ENCODE results near the gene NOTUM. TPM values are rescaled to one million over a fixed set of nuclear protein-coding genes. Genes with fewer than 3 reads are reported as not detected.
A peak's percentile ranks its signal among the peaks of the same experiment; 100 is the strongest.

The NOTUM gene
- total and polyA plus RNA-seq, 2 of the 4 experiments (the other 2 are of a cell fraction) = 0.05 TPM; not detected in 1

DNA sequence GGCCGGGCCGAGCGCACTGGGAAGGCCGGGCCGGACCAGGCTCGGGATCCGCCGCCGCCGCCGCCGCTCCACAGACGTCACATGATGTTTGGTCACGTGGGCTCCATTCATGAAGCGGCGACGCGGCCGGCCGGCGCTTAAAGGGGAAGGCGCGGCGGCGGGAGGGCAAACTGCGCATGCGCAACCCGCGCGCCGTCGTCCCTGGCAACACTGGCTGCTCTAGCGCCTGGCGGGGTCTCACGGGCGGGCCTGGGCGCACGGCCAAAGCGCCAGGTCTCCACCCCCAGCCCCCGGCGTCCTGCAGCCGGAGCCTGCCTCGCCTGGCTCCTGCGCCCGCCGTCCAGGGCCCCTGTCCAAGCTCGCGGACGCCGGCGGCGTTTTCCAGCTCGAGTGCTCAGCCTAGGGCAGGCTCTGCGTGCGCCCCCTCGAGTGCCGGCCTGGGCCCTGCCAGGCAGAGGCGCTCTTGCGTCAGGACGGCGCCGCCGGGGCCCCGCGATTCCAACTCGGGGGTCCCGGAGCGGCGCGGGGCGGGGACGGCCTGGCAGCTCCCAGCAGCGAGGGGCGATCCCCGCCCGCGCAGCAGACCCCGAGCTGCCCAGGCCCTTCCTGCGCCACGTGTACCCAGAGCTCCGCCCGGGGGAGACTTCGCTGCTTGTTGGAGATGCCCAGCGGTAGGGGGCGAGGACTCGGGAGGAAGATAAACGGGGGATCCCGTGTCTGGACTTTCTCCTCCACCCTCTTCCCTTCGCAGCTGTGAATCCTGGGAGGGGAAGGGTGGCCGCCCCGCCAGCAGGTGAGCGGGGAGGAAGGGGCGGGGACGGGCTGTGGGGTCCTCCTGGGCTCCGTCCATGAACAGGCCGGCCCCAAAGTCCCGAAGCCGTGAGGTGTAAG is 33.1 kb downstream of the NOTUM start, which contains the start of gene MAFG (continued):
- TF ChIP-seq BHLHE40 (IDR thresholded peaks at IDR 0.05; ENCODE audit: low read depth, low read length) (peak; percentile 26; the same call in 1 of the 2 replicates), MXI1 (IDR thresholded peaks at IDR 0.05; ENCODE audit: borderline replicate concordance, low read depth, low read length) (peak; percentile 40; the same call in 1 of the 2 replicates), FOS (IDR thresholded peaks at IDR 0.05; ENCODE audit: low read depth, low read length) (0 out of 2 replicates have a peak, but pooled peaks have one; percentile 23), RAD21 (IDR thresholded peaks at IDR 0.05; ENCODE audit: low read length) (peak; percentile 28; the same call in 1 of the 2 replicates)

GRCh38 chr17:81927152-81927652 is 33.8 kb downstream of the NOTUM start:
- peak overlapping the region; percentile 99 for H2AK9ac ChIP-seq (replicated peaks; ENCODE audit: low read depth, low read length, poor library complexity)
- peaks cover 17 to 50% of the 10 kb centered on the region in 2 experiments; a peak in 3 of 4 replicates for H3K79me1 ChIP-seq (ENCODE audit: low read depth in 1 of 2, low read length in 2 of 2)
- H2AFZ ChIP-seq (replicated peaks; ENCODE audit: low read length, poor library complexity) = peak overlapping the region; percentile 92
- H3K18ac ChIP-seq (ENCODE audit: low read depth, low read length) = no peak overlapping the region; the same call in 1 of the 2 replicates
- H2BK20ac ChIP-seq (ENCODE audit: low read depth, low read length) = no peak overlapping the region
- 0 out of 2 replicates have a peak overlapping the region, but pooled peaks have one; percentile 1 for H2BK120ac ChIP-seq (ENCODE audit: low read depth, low read length)
- dilution Hi-C loops (cut with HindIII; ENCODE audit: low sequenced_read_pairs, unreplicated experiment) = no loop called here
- H3K27me3 ChIP-seq (ENCODE audit: control insufficient read depth, insufficient read depth, low read length) = no peaks in the 10 kb centered on the region
- H3K9me1 ChIP-seq (ENCODE audit: insufficient read depth, low read length) = peaks cover 15% of the 10 kb centered on the region
- H2BK5ac ChIP-seq (ENCODE audit: low read depth, low read length, poor library complexity, severe bottlenecking) = peak overlapping the region; percentile 71
- no peak overlapping the region; a peak in 1 of 4 replicates for H4K8ac ChIP-seq (ENCODE audit: low read depth in 2 of 2, low read length in 2 of 2)
- no peak overlapping the region for H4K5ac ChIP-seq (ENCODE audit: low read depth, low read length)
- peaks cover 45% of the 10 kb centered on the region for H4K20me1 ChIP-seq (ENCODE audit: insufficient read depth, low read length)
- intact Hi-C loops (cut with micrococcal nuclease) = no loop called here
- TF ChIP-seq POLR2A (IDR thresholded peaks at IDR 0.05; ENCODE audit: low read depth, low read length) (no peak), MXI1 (IDR thresholded peaks at IDR 0.05; ENCODE audit: borderline replicate concordance, low read depth, low read length) (no peak), RCOR1 (IDR thresholded peaks at IDR 0.05; ENCODE audit: insufficient replicate concordance, low read length) (no peak)
- peak overlapping the region; percentile 62 for H3K9ac ChIP-seq (ENCODE audit: low read depth, low read length)
- peak overlapping the region; percentile 43; the same call in 1 of the 2 replicates for H4K91ac ChIP-seq (ENCODE audit: insufficient read depth, low read depth, low read length)
- ChIA-PET POLR2A (ENCODE audit: unreplicated experiment) (no interaction called here), CTCF (no interaction called here)
- H3K4me1 ChIP-seq (ENCODE audit: control insufficient read depth, insufficient read depth, low read length) = peaks cover 30% of the 10 kb centered on the region
- H3K4ac ChIP-seq (ENCODE audit: low read depth, low read length) = peak overlapping the region; percentile 77
- H3K4me2 ChIP-seq (ENCODE audit: low read depth, low read length) = no peak overlapping the region
- 0% methylated on average over 14 of the region's 78 CpGs; no CpG with 5 or more reads in 1 of the 2 experiments for WGBS, 2 experiments (ENCODE audit: extremely low coverage in 2 of 2, insufficient read length in 1 of 2)
- ATAC-seq (ENCODE audit: low read depth) = peak; percentile 2
- peak overlapping the region; percentile 79 for H3K27ac ChIP-seq (ENCODE audit: insufficient read depth, low read length)
- no peak overlapping the region for H3K23ac ChIP-seq (ENCODE audit: low read depth, low read length)
- H2AK5ac ChIP-seq (ENCODE audit: low read depth, low read length) = no peak overlapping the region
- peak overlapping the region; percentile 65 for H3K4me3 ChIP-seq (ENCODE audit: insufficient read depth, low read depth, low read length)
- BruUV-seq (replicated peaks) = no TSS peak
- no peak for DNase-seq
- H2BK15ac ChIP-seq (ENCODE audit: low read depth, low read length) = no peak overlapping the region
- H3K36me3 ChIP-seq (ENCODE audit: control insufficient read depth, insufficient read depth, low read length) = peaks cover 4% of the 10 kb centered on the region; the same call in 1 of the 2 replicates
- in situ Hi-C loops (cut with MboI; ENCODE audit: low sequenced_read_pairs) = no loop called here
- H3K14ac ChIP-seq (replicated peaks; ENCODE audit: low read depth, low read length) = no peak overlapping the region; the same call in 1 of the 2 replicates
- H3K56ac ChIP-seq (ENCODE audit: extremely low read depth, insufficient read depth, low read length) = peak overlapping the region; percentile 41; the same call in 1 of the 2 replicates
- H3K9me3 ChIP-seq (ENCODE audit: control insufficient read depth, insufficient read depth, low read length) = no peaks in the 10 kb centered on the region
